HG03095 (cell line): Measurements from ENCODE around the gene TMEM174.
"Not testable (repeated sequence)": the region's sequence is repeated elsewhere in the genome, so short reads cannot be mapped to it uniquely, and the experiment has no call there.

Source experiments
- ATAC-seq: cut with Tn5 transposase; IDR thresholded peaks from one replicate; pipeline ENCODE4 v1.9.1; 2021; ENCODE audit warnings: moderate library complexity; ENCODE audit not compliant: unreplicated experiment

TMEM174 gene

DNA sequence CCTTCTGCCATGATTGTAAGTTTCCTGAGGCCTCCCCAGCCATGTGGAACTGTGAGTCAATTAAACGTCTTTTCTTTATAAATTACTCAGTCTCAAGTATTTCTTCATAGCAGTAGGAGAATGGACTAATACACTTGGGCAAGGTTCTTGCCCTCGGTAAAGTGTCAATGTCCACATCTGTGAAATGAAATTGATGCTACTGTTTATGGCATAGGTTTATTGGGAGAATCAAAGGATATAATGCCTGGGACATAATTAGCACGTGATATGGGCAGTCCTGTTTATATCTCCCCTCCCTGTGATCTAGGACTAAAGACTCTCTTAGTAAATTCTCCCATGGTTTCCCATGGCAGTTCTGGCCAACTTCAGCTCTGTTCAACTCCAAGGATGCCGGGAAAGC is 19.4 kb downstream of the TMEM174 start:
- ATAC-seq, result no peak

DNA sequence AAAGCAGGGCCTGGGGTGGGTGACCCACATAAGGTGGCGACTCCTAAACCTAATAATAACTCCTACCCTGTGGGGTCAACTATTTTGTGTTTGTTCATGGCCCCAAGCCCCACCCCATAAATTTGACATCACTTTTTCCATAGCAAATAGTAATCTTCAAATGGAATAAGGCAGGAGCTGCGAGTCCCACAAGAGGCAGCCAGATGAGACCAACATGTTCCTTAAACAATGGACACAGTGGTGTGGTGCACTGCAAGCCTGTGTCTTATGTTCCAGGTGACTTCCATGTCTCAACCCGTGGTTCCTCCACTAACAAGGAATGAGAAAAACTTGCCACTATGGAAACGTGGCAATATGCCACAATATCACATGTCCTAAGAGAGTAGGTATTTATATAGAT is 20.6 kb downstream of the TMEM174 start:
- ATAC-seq, result no peak

DNA sequence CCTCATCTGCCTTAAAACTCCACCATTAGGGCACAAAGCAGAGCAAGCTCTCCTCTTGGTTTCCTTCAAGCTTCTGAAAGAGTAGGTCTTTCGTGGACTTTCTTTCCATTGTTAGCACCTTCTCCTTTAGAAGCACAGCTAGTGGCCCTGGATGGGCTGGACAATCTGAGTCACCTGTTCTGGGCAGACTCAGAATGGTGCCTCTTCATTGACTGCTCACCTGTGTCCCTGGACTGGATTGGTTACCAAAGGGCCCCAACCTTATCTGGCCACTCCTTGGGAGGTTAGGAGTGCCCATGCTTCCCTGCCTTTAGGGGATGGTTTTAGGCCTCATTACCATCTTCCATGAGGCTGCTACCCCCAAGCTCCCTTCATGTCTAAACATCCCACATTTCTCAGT is 23.2 kb downstream of the TMEM174 start:
- ATAC-seq, result no peak

DNA sequence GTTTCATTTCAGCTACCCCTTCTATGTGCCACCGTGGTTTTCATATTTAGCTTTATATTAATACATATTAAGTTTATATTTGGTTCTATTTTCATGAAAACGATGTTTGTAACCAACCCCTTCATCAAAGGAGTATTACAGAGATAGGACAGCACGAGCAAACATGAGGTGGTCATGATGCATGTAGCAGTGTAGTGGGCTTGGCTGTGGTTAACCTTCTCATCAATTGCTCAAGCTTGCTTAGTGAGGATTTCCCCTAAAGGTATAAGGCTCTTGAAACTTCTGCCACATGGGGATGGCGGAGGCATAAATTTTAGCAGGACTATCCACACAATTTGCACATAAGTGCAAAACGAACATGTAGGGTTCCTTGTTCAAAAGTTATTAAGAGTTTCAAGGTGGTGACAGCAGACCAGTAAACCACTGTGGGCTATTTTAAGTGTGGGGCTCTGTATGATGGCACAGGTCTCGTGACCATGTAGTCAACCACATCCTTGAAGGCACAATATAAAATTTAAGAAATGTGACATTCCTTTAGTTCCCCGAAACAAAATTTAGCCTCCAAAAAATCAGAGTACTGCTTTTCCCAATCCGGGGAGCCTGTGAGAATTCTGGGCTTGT is 24.8 kb downstream of the TMEM174 start:
- no peak for ATAC-seq

DNA sequence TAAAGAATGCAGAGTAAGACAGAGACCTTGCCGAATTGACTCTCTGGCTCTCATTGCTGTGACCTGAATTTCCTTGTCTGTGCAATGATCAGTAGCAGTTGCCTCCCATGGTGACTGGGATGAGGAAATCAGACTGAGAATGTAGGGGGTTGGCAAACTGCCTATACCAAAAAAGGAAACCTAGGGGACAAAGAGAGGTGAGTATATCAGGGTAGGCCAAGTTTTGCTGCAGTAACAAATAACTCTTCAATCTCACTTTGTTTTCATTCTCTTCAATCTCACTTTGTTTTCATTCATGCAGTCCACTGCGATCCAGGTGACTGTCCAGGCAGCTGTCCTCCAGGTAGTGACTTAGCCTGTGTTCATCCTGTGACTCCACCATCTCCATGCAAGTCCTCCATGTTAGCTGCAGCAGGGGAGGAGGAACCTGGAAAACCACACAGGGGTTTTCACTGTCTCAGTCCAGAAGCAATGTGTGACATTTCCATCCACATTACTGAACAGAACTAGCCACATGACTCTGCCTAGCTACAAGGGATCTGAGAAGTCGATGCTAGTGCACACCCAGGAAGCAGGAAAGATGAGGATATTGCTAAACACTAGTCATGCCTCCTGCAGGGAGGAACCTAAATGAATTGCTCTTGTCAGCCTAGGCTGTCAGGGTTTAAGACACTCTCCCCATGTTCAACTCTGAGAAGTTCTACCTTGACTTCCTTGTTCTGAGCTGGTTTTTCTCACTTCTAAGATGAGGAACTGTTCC is 26.0 kb downstream of the TMEM174 start:
- ATAC-seq, result no peak

DNA sequence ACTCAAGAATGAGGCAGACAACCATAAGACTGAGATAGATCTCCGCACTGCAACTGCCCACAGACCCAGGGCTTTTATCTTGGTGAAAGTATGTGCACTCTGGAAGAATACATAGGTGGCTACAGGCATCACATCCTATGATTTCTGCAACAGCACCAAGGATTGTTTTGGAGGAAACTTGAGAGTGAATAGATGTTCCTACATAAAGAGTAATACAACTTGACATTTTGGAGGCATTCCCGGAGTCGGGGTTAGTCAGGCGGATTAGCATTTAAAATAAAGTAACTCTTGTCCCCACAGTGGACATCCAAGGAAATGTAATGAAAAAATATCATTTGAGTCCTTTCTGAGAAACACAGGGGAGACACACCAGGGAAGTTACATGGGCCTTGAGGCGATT is 26.7 kb downstream of the TMEM174 start:
- ATAC-seq, result no peak

DNA sequence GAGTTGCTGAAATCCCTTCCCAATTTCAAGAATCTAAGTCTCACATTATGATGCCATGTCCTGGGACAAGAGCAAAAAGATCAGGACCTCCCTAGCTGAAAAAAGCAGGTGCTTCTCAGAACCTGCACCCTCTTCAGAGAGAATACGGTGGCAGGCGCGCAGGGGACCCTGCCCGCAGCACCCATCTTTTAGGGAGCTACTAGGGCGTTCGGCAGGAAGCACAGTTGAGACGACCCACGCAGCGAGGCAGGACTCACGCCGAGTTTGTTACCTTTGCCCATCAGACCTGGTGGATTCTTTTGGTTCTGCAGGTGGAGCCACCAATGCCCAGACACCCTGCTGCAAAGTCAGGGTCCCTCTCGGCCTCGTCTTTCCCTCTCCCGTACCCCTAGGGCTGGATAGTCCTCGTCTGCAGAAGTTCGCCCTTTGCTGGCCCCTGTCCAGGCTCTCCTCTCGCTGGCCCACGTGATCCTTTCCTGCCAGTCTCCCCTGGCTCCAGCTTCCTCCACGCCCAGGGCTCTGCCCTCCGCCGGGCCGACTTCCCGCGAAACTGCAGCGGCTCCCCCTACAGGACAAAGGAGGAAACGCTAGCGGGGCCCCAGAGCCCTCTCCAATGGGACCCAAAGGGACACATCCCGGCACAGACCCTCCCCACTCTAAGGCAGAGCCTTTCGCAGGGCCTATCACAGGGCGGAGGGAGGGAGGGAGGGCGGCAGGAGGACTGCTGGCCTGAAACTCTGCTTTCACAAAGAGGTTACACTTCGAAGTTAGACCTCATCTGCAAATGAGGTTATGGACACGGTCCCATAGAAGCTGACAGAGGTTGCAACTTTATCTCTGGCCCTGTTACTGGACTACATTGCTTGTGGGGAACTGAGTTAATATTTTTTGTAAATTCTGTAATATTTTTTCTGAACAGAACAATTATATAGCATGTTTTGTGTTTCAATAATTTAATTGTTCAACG is 28.8 kb downstream of the TMEM174 start:
- ATAC-seq, result no peak

DNA sequence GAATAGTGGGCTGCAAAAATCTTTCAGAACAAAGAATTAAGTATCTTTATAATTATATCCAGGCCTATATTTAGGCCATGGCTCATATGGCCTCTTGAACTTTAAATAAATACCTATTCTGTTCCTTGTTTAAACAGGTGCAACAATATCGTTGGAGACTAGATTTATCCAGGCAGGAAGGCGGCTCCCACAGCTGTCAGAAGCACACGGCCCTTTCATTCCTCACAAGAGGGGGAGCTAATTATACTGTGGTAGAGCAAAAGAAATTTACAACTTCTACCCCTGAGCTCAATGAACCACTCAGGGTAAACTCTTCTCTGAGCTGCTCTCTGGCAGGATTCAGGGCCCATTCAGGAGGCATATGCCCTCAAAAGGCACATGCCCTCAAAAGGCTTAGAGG is 31.3 kb downstream of the TMEM174 start:
- no peak for ATAC-seq

DNA sequence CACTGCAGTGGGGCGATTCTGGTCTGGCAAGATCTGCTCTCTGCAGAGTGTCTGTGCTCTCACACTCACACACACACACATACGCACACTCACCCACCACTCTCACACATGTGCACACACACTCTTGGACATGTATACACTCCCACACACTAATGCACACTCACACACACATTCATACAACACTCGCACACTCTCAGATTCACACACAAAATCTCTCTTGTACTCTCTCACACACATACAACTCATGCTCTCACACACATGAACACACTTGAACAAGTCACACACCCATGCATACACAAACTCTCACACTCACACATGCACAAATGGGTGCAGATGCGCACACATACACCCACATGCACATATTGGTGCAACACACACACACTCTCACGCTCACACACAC is 31.7 kb downstream of the TMEM174 start:
- no peak for ATAC-seq

DNA sequence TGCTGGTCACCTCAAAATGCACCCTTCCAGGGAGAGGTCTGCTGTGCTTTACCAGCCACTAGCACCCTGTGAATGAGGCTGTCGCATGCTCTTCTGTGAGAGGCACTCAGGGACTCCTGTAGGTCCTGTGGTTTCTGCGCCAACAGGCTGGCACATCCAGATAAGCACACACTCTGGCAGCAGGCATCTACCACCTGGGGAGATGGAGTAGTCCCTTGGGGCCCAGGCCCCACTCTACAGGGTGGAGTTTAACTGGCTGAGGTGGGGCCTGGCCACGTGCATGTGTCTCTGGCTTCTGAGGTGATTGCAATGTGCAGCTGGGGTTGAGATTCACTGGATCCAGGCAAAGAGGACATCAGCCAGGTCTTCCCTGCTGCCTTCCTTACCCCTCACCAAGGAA is 32.3 kb downstream of the TMEM174 start:
- ATAC-seq, result no peak

DNA sequence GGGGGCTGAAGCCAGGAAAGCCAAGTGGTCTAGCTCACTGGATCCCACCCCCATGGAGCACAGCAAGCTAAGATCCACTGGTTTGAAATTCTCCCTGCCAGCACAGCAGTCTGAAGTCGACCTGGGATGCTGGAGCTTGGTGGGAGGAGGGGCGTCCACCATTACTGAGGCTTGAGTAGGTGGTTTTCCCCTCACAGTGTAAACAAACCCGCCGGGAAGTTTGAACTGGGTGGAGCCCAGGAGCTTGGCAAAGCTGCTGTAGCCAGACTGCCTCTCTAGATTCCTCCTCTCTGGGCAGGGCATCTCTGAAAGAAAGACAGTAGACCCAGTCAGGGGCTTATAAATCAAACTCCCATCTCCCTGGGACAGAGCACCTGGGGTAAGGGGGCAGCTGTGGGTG is 34.2 kb downstream of the TMEM174 start:
- not testable (repeated sequence) for ATAC-seq

DNA sequence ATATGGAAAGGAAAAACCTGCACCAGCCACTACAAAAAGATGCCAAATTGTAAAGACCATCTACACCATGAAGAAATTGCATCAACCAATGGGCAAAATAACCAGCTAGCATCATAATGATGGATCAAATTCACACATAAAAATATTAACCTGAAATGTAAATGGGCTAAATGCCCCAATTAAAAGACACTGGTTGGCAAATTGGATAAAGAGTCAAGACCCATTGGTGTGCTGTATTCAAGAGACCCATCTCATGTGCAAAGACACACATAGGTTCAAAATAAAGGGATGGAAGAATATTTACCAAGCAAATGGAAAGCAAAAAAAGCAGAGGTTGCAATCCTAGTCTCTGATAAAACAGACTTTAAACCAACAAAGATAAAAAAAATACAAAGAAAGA is 36.1 kb downstream of the TMEM174 start:
- ATAC-seq, result not testable (repeated sequence)

DNA sequence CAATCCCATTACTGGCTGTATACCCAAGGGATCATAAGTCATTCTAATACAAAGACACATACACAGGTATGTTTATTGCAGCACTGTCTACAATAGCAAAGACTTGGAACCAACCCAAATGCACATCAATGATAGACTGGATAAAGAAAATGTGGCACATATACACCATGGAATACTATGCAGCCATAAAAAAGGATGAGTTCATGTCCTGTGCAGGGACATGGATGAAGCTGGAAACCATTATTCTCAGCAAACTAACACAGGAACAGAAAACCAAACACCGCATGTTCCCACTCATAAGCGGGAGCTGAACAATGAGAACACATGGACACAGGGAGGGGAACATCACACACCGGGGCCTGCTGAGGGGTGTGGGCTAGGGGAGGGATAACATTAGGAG is 39.7 kb downstream of the TMEM174 start:
- ATAC-seq, result not testable (repeated sequence)

DNA sequence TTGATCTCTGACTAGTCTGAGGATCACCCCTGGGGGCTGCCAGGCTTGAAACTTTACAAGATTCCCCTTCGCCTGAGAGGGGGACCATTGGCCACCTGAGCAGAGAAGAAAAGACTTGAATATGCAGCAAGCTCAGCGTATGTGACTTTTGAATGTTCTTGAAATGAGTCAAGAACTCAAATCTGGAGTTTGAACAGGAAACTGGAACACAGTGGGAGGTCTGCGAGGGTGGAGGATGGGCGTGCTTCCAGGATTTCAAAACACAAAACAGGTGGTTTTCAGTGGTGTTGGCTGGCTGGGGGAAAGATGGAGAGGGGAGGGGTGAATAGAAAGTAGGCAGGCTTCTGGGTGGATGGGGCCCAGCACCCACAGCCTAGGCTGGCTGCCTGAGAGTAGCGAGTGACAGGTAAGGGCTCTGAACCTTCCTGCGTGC is 40.6 kb downstream of the TMEM174 start:
- peak; percentile 82 for ATAC-seq

DNA sequence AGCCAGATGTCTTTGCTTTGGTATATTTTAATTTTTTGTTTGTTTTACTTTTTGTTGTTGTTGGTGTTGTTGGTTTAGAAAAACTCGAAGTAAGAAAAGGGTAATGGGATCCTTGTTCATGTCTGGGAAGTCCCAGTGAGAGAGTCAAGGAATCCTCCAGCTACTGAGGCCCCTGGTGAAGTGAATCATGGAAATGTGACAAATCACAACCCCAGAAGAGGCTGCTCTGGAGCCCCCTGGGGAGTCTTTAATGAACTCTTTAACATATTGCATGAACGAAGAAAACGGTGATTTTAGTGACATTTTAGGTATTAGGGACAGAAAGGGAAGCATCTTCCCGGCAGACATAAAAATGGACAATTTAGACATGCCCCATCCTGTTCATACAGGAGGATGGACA is 41.3 kb downstream of the TMEM174 start:
- no peak for ATAC-seq

DNA sequence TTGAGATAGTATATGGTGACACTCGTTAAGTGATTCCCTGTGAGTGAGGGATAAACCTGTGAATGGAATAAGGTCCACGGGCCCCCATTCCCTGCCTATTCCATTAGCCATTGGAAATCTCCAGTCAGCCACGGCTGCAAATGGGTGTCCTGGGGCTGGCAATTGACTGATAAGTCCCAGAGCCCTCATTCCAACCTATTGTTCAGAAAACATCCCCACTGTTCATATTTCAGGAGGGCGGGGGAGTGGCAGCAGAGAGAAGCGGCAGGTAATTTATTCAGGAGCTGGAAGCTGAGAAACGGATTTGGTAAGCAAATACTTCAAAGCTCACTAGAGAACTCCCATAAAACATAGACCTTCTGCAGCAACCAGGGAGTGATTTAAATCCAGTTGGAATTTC is 42.0 kb downstream of the TMEM174 start:
- no peak for ATAC-seq

DNA sequence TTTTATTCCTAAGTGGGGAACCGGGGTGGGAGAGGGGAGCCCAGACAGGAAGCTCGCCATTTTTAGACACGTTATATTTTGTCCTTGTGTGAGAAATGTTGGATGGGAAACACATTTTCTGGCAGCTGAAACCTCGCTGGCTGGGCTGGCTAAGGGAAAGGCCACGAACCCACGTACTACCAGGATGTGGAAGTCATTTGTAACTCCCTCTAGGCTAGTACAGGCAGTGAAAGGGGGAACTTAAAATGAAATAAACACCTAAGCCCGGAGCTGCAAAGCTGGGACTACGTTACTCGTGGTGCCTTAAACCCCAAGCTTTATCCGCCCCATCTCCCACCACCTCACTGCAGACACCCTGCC is 42.5 kb downstream of the TMEM174 start:
- ATAC-seq, result no peak

DNA sequence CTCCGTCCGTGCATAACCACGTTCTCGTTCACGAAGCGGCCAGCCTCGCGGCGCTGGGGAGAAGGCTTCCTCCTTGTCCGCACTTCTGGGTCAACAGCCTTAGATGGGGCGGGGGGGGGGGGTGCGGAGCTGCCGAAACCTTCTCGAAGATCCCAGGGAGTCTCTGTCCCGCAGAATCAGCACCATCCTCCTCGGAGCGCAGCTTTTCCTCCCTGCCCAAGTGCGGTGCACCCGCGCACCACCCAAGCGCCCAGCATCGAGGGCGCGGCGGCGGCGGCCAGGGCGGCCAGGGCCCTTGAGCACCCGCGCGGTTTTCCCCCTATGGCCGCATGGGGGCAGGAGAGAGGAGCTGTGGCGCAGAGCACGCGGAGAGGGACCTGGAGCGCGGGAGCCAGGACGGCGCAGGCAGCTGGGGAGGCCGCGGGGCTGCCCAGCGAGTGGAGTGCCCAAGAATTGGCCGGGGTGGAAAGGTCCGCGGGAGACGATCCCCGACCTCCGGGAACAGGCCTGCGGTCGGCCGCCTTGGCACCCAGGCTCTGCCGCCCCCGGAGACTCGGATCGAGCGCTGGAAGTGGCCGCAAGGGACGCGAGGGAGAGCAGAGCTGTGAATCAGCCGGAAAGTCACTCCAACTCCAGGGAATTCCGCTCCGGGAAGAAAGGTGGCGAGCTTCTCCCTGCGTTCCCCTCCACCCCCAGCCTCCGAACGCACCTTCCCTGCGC is 43.1 kb downstream of the TMEM174 start:
- ATAC-seq, result no peak

DNA sequence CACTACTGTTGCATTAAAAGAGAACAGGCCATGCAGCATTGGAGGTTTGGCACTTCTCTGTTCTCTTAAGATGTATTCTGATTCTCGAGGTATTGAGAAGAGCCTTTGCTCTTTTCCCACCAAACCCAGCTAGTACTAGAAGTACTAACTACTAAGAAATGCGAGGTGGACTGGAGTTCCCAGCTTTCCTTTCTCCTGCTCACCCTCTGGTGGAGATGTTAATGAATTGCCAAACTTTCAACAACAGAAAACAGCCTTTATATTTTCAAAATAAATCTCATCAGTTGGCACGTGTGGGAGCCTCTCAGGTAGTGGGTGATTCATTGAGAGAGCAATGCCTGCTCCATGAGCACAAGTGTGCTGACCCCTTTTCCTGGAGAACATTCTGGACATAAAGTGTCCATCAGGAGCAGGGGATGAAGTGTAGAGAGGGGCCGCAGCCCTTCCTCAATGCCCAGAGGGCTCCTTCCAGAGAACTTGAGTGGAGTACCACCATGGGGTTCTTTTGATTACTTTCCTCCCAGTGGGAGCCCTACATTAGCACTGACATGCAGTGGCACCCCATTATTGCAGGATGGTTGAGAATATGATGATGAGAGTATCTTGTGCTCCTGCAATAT is 45.7 kb downstream of the TMEM174 start:
- ATAC-seq, result no peak

DNA sequence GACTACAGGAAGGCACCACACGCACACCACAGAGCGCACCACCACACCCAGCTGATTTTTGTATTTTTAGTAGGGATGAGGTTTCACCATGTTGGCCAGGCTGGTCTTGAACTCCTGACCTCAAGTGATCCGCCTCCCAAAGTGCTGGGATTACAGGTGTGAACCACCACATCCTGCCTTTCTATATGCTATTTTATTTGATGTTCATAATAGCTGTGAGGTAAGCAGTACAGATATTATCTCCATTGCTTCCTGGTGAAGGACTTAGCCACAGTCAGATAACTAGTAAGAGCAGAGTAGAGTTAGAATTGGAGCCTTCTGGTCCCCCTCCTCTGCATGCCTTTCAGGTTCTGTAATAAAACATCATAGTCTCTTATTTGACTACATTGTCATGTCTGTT is 46.3 kb downstream of the TMEM174 start:
- not testable (repeated sequence) for ATAC-seq

DNA sequence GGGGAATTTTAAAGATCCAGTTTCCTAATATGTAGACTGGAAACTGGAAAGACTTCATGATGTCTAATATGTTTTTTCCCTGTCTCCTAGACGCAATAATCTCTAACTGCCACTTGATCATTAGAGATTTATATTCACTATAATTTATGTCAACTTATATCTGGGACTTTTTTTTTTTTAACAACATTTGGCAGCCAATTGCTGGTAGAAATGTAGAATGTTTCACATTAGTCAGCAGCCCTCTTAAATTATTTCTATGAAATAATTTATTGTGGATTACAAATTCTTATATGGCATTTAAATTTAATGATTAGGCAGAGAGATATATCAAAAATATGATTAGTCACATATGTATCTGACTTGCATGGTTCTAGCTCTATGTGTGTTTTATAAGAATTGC is 48.2 kb downstream of the TMEM174 start:
- ATAC-seq, result no peak
